HepG2 (cell line): ENCODE measurements around the gene IL1RAPL2. TPM values are rescaled to one million over a fixed set of nuclear protein-coding genes. Genes with fewer than 3 reads are reported as not detected.

Source experiments
- ATAC-seq: fragments of 200-7000 bp; cut with Tn5 transposase; 3 replicates; pipeline ENCODE4 v1.9.1; 2020; ENCODE audit warnings: mild to moderate bottlenecking, moderate library complexity
- BruUV-seq: library from RNA; stranded (reverse); fragments of 400-500 nt; replicated peaks from 2 replicates; lab custom pipeline; 2021; lab: Mats Ljungman, UMichigan
- CTCF ChIA-PET: fragments of 300-600 bp; formaldehyde crosslinking; extraction: SDS; loops from one replicate; lab custom pipeline; 2021; ENCODE audit warnings: low total read pairs, inconsistent platforms, low intra/inter-chr PET ratio; lab: Yijun Ruan, JAX
- POLR2A ChIA-PET: fragments of 350-600 bp; sonication (Branson Sonifier 250); formaldehyde crosslinking; loops from one replicate; lab custom pipeline; 2020; ENCODE audit warnings: antibody characterized with exemption, inconsistent platforms; lab: Yijun Ruan, JAX
- DNase-seq: peaks from one replicate; pipeline ENCODE4 v3.0.0-alpha.2; 2015; ENCODE audit warnings: low spot score
- FAIRE-seq: peaks from 3 replicates; lab custom pipeline; 2011; peaks lifted over from hg19 to GRCh38; lab: Jason Lieb, UNC
- H2AFZ ChIP-seq: one replicate; pipeline ENCODE4 v1.6.1; 2011; ENCODE audit warnings: low read length, inconsistent platforms
- H3K27ac ChIP-seq: fragments of 300-600 bp; 3 replicates; pipeline ENCODE4 v1.8.0; 2011; ENCODE audit warnings: mixed run types, mild to moderate bottlenecking, mixed read lengths, low read length, inconsistent platforms; ENCODE audit not compliant: insufficient read depth; ENCODE audit errors: extremely low read length
- H3K27me3 ChIP-seq, 2 experiments: fragments of 200-600 bp in 1 of 2; 2 replicates in 1 of 2; 3 replicates in 1 of 2; pipeline versions ENCODE4 v1.6.0 to v1.8.0; 2011; ENCODE audit warnings: low read length in 2 of 2, mild to moderate bottlenecking in 2 of 2, moderate library complexity in 2 of 2, inconsistent platforms in 1 of 2; ENCODE audit not compliant: insufficient read depth in 2 of 2, control insufficient read depth in 1 of 2
- H3K36me3 ChIP-seq, 2 experiments: fragments of 200-600 bp in 1 of 2; replicated peaks in 1 of 2; 2 replicates in 1 of 2; 3 replicates in 1 of 2; pipeline versions ENCODE4 v1.5.1 to v1.8.0; 2011; ENCODE audit warnings: low read length in 2 of 2, inconsistent platforms in 1 of 2; ENCODE audit not compliant: insufficient read depth in 2 of 2, control insufficient read depth in 1 of 2
- H3K4me1 ChIP-seq: 2 replicates; pipeline ENCODE4 v1.5.1; 2012; ENCODE audit warnings: low read length, inconsistent platforms; ENCODE audit not compliant: insufficient read depth
- H3K4me2 ChIP-seq: 2 replicates; pipeline ENCODE4 v1.6.0; 2011; ENCODE audit warnings: low read depth, low read length, inconsistent platforms
- H3K4me3 ChIP-seq, 3 experiments: fragments of 200-600 bp in 1 of 3; sonication (generic), shearing (Covaris generic) in 1 of 3; replicated peaks in 1 of 3; 2 replicates each; pipeline ENCODE4 v1.5.1; 2011 to 2016; ENCODE audit warnings: low read length in 3 of 3, inconsistent platforms in 2 of 3, low read depth in 2 of 3, mild to moderate bottlenecking in 2 of 3, control low read depth in 1 of 3, mixed read lengths in 1 of 3; ENCODE audit not compliant: insufficient read depth in 1 of 3
- H3K79me2 ChIP-seq: one replicate; pipeline ENCODE4 v1.6.1; 2011; ENCODE audit warnings: low read length, inconsistent platforms; ENCODE audit not compliant: insufficient read depth
- H3K9ac ChIP-seq: 2 replicates; pipeline ENCODE4 v1.6.0; 2011; ENCODE audit warnings: mild to moderate bottlenecking, low read depth, low read length, inconsistent platforms; ENCODE audit not compliant: insufficient read depth
- H3K9me3 ChIP-seq: 2 replicates; pipeline ENCODE4 v1.5.1; 2012; ENCODE audit warnings: mild to moderate bottlenecking, low read length
- H4K20me1 ChIP-seq: 2 replicates; pipeline ENCODE4 v1.6.0; 2011; ENCODE audit warnings: inconsistent platforms, mild to moderate bottlenecking, low read length, moderate library complexity; ENCODE audit not compliant: insufficient read depth
- IKZF4 ChIP-seq: sonication (generic); formaldehyde crosslinking; IDR thresholded peaks from 2 replicates; pipeline ENCODE4 v1.5.1; 2020; ENCODE audit warnings: borderline replicate concordance, mild to moderate bottlenecking, low read depth, missing genetic modification reagents; ENCODE audit errors: not compliant biosample characterization
- JUNB ChIP-seq: sonication (generic); formaldehyde crosslinking; IDR thresholded peaks from 2 replicates; pipeline ENCODE4 v1.8.0; 2022; ENCODE audit warnings: missing genetic modification reagents, mild to moderate bottlenecking, borderline replicate concordance
- KLF6 ChIP-seq: IDR thresholded peaks from 2 replicates; pipeline ENCODE4 v1.8.0; 2016; ENCODE audit warnings: missing biosample characterization, missing genetic modification reagents
- MAFK ChIP-seq, 2 experiments: IDR thresholded peaks in 1 of 2; conservative IDR thresholded peaks in 1 of 2; 2 replicates each; pipeline ENCODE4 v1.6.1; 2011; ENCODE audit warnings: improper control_type of control experiment in 2 of 2, low read length in 2 of 2
- MTF2 ChIP-seq: sonication (generic); formaldehyde crosslinking; IDR thresholded peaks from 2 replicates; pipeline ENCODE4 v1.5.0; 2020; ENCODE audit warnings: missing genetic modification reagents, borderline replicate concordance
- ZNF101 ChIP-seq: sonication (generic); formaldehyde crosslinking; IDR thresholded peaks from 2 replicates; pipeline ENCODE4 v1.4.0; 2020; ENCODE audit warnings: mild to moderate bottlenecking, low read depth, missing genetic modification reagents, borderline replicate concordance
- ZNF205 ChIP-seq: IDR thresholded peaks from 2 replicates; pipeline ENCODE4 v1.6.1; 2018; ENCODE audit warnings: missing biosample characterization, missing genetic modification reagents
- ZNF841 ChIP-seq: sonication (generic); formaldehyde crosslinking; IDR thresholded peaks from 2 replicates; pipeline ENCODE4 v1.8.1; 2023; ENCODE audit warnings: missing genetic modification reagents, borderline replicate concordance
- WGBS: methylation state at CpG from one replicate; pipeline ENCODE4 v1.1.6; 2017; ENCODE audit warnings: low lambda C conversion rate; 5-methylcytosine and 5-hydroxymethylcytosine counted together
- in situ Hi-C: cut with HindIII; loops from 2 replicates; pipeline ENCODE4 v1.10.0; 2017; ENCODE audit warnings: low pct_unique_long_range_greater_than_20kb; ENCODE audit not compliant: extremely low pct_ligation_motif_present
- intact Hi-C: fragments of 100-400 bp; cut with micrococcal nuclease; formaldehyde crosslinking; loops from one replicate; pipeline ENCODE4 v1.10.0; 2022; ENCODE audit not compliant: unreplicated experiment
- polyA plus RNA-seq, 8 experiments: library from polyadenylated mRNA; depleted of rRNA in 3 of 8; stranded (reverse) in 7 of 8; unstranded in 1 of 8; fragments of >200 nt; fragmentation: Illumina TruSeq in 4 of 8; extraction: Trizol in 4 of 8; gene quantifications; 2 replicates each; pipeline versions ENCODE4 v1.2.1 to v1.2.3, GENCODE V29; 2011 to 2016; ENCODE audit warnings: low read depth in 4 of 8, missing spikeins in 1 of 8, mixed read lengths in 1 of 8; ENCODE audit not compliant: insufficient read depth in 1 of 8
- total RNA-seq, 5 experiments: library from RNA; depleted of rRNA; stranded (reverse); fragments of >200 nt; fragmentation: Illumina TruSeq; extraction: Trizol; gene quantifications; 2 replicates each; pipeline ENCODE4 v1.2.3, GENCODE V29; 2016; ENCODE audit warnings: low read depth in 1 of 5
- TF ChIP-seq, protein P1 (sequence below): sonication (generic); formaldehyde crosslinking; IDR thresholded peaks from 2 replicates; pipeline ENCODE4 v1.9.0; 2021; ENCODE audit warnings: missing genetic modification reagents, mild to moderate bottlenecking, borderline replicate concordance
- TF ChIP-seq, protein P2 (sequence below): sonication (generic); formaldehyde crosslinking; IDR thresholded peaks from 2 replicates; pipeline ENCODE4 v1.8.0; 2023; ENCODE audit warnings: mild to moderate bottlenecking, missing genetic modification reagents
- TF ChIP-seq, protein P3 (sequence below): IDR thresholded peaks from 2 replicates; pipeline ENCODE4 v1.6.1; 2012; ENCODE audit warnings: low read length, improper control_type of control experiment
- TF ChIP-seq, protein P4 (sequence below): sonication (generic); formaldehyde crosslinking; IDR thresholded peaks from 2 replicates; pipeline ENCODE4 v1.5.1; 2020; ENCODE audit warnings: missing genetic modification reagents, mild to moderate bottlenecking, borderline replicate concordance
- TF ChIP-seq, protein P5 (sequence below): sonication (generic); formaldehyde crosslinking; IDR thresholded peaks from 2 replicates; pipeline ENCODE4 v1.8.0; 2022; ENCODE audit warnings: missing genetic modification reagents, mild to moderate bottlenecking, borderline replicate concordance

The IL1RAPL2 gene
- total and polyA plus RNA-seq, 2 of the 13 experiments (the other 11 are each of a cell fraction or from before 2014, with no cell fraction given): not detected

DNA sequence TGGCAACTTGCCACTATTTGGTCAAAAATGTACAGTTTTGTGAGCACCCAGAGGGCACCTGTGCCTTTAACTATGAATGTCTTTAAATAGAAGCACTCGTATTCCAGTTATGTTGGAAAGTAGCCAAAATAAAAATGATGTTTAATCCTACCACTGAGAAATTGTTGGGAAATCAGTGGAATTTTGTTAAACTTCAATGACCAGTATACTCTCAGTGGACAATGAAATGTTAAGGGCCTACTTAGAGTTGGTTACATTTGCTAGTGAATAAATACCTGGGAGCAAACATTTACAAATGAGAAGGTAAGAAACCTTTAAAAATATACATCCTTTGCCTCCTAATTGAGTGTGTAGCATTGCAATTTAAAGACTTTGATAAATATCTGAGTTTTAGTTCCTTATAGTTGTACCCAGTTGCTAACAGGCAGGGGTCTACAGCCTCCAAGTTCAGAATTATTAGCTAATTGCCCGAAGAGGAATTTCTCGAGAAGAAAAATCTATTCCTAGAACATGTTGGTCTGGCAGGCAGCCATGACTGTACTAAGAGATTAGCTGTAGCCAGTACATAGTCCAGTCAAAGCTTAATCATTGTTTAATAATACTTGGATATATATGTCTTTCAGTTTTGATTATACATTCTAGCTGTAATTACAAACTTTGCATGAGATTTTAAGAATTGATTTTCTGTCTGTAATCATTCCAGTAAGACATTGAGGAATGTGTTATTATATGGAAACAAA lies 93.2 kb downstream of the IL1RAPL2 start:
- Histone ChIP-seq H3K36me3 (no peaks in the 10 kb centered on the region), H3K4me1 (no peaks in the 10 kb centered on the region), H2AFZ (no peak overlapping the region), H3K9me3 (no peaks in the 10 kb centered on the region), H3K79me2 (no peaks in the 10 kb centered on the region), H3K27me3 (no peaks in the 10 kb centered on the region), H4K20me1 (no peaks in the 10 kb centered on the region), H3K9ac (no peak overlapping the region), H3K27ac (no peak overlapping the region), H3K4me2 (no peak overlapping the region), H3K4me3 (no peak overlapping the region)
- POLR2A ChIA-PET: no interaction called here
- DNase-seq (no peak), ATAC-seq (no peak), FAIRE-seq (no peak)
- in situ Hi-C loops: no loop called here
- TF ChIP-seq ZNF841 (CRISPR knock-in tag): no peak
- no peak for TF ChIP-seq MAFK (conservative IDR thresholded peaks at IDR 0.05 in 1 of 2, IDR thresholded peaks at IDR 0.05 in 1 of 2; ENCODE audit: low read length in 2 of 2)
- TF ChIP-seq IKZF4 (CRISPR knock-in tag): no peak
- TF ChIP-seq, protein P1, sequence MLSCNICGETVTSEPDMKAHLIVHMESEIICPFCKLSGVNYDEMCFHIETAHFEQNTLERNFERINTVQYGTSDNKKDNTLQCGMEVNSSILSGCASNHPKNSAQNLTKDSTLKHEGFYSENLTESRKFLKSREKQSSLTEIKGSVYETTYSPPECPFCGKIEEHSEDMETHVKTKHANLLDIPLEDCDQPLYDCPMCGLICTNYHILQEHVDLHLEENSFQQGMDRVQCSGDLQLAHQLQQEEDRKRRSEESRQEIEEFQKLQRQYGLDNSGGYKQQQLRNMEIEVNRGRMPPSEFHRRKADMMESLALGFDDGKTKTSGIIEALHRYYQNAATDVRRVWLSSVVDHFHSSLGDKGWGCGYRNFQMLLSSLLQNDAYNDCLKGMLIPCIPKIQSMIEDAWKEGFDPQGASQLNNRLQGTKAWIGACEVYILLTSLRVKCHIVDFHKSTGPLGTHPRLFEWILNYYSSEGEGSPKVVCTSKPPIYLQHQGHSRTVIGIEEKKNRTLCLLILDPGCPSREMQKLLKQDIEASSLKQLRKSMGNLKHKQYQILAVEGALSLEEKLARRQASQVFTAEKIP: no peak
- TF ChIP-seq ZNF205 (CRISPR knock-in tag): no peak
- no peak for TF ChIP-seq MTF2
- TF ChIP-seq, protein P2, sequence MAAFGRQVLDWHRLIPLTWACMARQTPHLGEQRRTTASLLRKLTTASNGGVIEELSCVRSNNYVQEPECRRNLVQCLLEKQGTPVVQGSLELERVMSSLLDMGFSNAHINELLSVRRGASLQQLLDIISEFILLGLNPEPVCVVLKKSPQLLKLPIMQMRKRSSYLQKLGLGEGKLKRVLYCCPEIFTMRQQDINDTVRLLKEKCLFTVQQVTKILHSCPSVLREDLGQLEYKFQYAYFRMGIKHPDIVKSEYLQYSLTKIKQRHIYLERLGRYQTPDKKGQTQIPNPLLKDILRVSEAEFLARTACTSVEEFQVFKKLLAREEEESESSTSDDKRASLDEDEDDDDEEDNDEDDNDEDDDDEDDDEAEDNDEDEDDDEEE (CRISPR knock-in tag): no peak
- TF ChIP-seq, protein P3, sequence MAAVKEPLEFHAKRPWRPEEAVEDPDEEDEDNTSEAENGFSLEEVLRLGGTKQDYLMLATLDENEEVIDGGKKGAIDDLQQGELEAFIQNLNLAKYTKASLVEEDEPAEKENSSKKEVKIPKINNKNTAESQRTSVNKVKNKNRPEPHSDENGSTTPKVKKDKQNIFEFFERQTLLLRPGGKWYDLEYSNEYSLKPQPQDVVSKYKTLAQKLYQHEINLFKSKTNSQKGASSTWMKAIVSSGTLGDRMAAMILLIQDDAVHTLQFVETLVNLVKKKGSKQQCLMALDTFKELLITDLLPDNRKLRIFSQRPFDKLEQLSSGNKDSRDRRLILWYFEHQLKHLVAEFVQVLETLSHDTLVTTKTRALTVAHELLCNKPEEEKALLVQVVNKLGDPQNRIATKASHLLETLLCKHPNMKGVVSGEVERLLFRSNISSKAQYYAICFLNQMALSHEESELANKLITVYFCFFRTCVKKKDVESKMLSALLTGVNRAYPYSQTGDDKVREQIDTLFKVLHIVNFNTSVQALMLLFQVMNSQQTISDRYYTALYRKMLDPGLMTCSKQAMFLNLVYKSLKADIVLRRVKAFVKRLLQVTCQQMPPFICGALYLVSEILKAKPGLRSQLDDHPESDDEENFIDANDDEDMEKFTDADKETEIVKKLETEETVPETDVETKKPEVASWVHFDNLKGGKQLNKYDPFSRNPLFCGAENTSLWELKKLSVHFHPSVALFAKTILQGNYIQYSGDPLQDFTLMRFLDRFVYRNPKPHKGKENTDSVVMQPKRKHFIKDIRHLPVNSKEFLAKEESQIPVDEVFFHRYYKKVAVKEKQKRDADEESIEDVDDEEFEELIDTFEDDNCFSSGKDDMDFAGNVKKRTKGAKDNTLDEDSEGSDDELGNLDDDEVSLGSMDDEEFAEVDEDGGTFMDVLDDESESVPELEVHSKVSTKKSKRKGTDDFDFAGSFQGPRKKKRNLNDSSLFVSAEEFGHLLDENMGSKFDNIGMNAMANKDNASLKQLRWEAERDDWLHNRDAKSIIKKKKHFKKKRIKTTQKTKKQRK: no peak
- TF ChIP-seq JUNB (CRISPR knock-in tag): no peak
- TF ChIP-seq, protein P4, sequence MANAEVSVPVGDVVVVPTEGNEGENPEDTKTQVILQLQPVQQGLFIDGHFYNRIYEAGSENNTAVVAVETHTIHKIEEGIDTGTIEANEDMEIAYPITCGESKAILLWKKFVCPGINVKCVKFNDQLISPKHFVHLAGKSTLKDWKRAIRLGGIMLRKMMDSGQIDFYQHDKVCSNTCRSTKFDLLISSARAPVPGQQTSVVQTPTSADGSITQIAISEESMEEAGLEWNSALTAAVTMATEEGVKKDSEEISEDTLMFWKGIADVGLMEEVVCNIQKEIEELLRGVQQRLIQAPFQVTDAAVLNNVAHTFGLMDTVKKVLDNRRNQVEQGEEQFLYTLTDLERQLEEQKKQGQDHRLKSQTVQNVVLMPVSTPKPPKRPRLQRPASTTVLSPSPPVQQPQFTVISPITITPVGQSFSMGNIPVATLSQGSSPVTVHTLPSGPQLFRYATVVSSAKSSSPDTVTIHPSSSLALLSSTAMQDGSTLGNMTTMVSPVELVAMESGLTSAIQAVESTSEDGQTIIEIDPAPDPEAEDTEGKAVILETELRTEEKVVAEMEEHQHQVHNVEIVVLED (CRISPR knock-in tag): no peak
- TF ChIP-seq ZNF101: no peak
- TF ChIP-seq, protein P5, sequence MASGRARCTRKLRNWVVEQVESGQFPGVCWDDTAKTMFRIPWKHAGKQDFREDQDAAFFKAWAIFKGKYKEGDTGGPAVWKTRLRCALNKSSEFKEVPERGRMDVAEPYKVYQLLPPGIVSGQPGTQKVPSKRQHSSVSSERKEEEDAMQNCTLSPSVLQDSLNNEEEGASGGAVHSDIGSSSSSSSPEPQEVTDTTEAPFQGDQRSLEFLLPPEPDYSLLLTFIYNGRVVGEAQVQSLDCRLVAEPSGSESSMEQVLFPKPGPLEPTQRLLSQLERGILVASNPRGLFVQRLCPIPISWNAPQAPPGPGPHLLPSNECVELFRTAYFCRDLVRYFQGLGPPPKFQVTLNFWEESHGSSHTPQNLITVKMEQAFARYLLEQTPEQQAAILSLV: no peak
- TF ChIP-seq KLF6 (CRISPR knock-in tag): no peak
- 0% methylated on average over 1 of the region's 3 CpGs for WGBS
- intact Hi-C loops: no loop called here
- BruUV-seq: no TSS peak
- CTCF ChIA-PET: no interaction called here
